Choroid plexus epithelial cell (primary cell): Measurements from ENCODE around the gene FABP6.
A peak's percentile ranks its signal among the peaks of the same experiment; 100 is the strongest.
"Not testable (repeated sequence)": the region's sequence is repeated elsewhere in the genome, so short reads cannot be mapped to it uniquely, and the experiment has no call there.

ENCODE experiments used
- DNase-seq: peaks from one replicate; pipeline ENCODE4 v3.0.0-alpha.2; 2010; ENCODE audit warnings: low read depth
- H3K4me3 ChIP-seq: 2 replicates; pipeline ENCODE4 v1.5.1; 2011; ENCODE audit warnings: low read depth, mild to moderate bottlenecking, control low read depth, low read length, moderate library complexity
- TF ChIP-seq, protein P1 (sequence below): conservative IDR thresholded peaks from 2 replicates; pipeline ENCODE4 v1.5.1; 2011; ENCODE audit warnings: low read depth, mild to moderate bottlenecking, control low read depth, inconsistent platforms, low read length, moderate library complexity

Gene FABP6

DNA sequence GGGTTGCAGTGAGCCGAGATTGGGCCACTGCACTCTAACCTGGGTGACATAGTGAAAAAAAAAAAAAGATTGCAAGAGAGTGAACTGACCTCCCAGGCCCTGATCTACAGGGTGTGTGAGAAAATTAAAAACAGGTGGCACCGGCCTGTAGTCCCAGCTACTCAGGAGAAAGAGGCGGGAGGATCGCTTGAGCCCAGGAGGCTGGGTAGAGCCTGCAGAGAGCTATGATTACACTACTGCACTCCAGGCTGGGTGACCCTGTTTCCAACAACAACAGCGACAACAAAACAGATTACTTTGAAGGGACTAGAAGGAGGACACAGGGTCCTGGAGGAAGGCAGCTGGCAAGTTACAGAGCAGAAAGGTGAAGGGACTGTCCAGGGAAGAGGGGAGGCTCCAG is 42.2 kb upstream of the FABP6 start:
- no peak overlapping the region for H3K4me3 ChIP-seq
- TF ChIP-seq, protein P1, sequence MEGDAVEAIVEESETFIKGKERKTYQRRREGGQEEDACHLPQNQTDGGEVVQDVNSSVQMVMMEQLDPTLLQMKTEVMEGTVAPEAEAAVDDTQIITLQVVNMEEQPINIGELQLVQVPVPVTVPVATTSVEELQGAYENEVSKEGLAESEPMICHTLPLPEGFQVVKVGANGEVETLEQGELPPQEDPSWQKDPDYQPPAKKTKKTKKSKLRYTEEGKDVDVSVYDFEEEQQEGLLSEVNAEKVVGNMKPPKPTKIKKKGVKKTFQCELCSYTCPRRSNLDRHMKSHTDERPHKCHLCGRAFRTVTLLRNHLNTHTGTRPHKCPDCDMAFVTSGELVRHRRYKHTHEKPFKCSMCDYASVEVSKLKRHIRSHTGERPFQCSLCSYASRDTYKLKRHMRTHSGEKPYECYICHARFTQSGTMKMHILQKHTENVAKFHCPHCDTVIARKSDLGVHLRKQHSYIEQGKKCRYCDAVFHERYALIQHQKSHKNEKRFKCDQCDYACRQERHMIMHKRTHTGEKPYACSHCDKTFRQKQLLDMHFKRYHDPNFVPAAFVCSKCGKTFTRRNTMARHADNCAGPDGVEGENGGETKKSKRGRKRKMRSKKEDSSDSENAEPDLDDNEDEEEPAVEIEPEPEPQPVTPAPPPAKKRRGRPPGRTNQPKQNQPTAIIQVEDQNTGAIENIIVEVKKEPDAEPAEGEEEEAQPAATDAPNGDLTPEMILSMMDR = no peak
- DNase-seq = no peak

DNA sequence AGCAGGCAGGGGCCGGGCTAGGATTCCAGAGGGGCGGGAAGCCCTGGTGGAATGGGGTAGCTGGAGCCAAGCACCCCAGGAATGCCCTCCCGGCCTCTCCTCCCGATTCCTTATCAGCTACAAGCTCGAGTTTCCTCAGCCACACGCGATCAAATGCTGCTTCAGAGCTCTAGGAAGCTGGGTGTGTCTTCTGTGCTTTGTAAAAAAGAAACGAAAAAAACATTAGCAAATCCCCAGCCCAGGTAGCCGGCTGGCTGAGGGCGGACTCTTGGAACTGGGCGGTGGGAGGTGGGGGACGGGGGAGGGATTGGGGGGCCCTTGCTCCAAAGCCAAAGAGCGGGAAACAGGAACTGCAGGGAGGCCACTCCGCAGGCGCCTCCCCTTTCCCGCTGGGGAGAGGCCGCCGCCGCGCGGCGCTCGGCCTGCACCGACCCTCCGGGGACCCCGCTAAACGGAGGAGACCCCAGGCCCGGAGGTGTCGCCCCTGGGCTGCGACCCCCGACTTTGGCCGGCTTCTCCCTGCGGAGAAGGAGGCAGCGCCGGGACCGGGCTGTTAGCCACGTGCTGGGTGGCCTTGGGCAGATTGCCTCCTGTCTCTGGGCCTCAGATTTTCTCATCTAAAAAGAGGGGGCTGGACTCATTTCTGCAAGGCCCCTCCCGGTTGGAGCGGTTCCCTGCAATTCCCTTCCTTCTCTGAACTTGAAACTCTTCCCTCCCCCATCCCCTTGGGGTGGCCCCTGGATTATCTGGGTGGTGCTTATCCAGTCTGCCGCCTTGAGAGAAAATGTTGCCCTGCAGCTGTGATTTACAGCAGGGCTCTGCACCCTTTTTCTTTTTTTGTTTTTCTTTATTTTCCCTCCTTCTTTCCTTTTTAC is 40.9 kb upstream of the FABP6 start:
- peak overlapping the region; percentile 63 for H3K4me3 ChIP-seq
- peak; percentile 73 for DNase-seq

DNA sequence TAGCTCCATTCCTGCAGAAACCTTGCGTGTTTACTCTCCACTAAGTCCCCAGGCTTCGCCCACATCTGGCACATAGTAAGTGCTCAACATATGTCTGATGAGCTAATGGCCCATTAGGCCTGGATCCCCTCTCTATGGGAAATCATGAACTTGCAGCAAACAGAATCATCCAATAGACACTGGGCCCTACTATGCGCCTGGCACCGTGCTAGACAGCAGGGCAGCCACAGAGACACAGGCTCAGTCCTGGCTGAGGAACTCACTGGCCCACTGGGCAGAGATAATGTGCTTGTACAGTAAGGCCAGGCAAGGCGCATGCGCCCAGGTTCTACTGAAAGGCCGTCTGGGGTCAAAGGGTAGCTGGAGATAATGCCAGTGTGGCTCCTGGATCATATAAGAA is 36.9 kb upstream of the FABP6 start:
- DNase-seq = no peak
- TF ChIP-seq, protein P1 = no peak
- H3K4me3 ChIP-seq = no peak overlapping the region

More for the DNA sequence above, 40.9 kb upstream of the FABP6 start:
- TF ChIP-seq, protein P1 = peak; percentile 40

DNA sequence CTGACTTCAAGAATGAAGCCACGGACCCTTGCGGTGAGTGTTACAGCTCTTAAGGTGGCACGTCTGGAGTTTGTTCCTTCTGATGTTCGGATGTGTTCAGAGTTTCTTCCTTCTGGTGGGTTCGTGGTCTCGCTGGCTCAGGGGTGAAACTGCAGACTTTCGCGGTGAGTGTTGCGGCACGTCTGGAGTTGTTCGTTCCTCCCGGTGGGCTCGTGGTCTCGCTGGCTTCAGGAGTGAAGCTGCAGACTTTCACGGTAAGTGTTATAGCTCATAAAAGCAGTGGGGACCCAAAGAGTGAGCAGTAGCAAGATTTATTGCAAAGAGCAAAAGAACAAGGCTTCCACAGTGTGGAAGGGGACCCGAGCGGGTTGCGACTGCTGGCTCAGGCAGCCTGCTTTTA is 36.2 kb upstream of the FABP6 start:
- H3K4me3 ChIP-seq, DNase-seq: not testable (repeated sequence)

DNA sequence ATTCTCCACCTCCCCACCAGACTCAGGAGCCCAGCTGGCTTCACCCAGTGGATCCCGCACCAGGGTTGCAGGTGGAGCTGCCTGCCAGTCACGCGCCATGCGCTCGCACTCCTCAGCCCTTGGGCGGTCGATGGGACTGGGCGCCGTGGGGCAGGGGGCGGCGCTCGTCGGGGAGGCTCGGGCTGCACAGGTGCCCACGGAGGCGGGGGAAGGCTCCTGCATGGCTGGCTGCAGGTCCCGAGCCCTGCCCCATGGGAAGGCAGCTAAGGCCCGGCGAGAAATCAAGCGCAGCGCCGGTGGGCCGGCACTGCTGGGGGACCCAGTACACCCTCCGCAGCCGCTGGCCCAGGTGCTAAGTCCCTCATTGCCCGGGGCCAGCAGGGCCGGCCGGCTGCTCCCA is 35.5 kb upstream of the FABP6 start:
- H3K4me3 ChIP-seq, DNase-seq: not testable (repeated sequence)

DNA sequence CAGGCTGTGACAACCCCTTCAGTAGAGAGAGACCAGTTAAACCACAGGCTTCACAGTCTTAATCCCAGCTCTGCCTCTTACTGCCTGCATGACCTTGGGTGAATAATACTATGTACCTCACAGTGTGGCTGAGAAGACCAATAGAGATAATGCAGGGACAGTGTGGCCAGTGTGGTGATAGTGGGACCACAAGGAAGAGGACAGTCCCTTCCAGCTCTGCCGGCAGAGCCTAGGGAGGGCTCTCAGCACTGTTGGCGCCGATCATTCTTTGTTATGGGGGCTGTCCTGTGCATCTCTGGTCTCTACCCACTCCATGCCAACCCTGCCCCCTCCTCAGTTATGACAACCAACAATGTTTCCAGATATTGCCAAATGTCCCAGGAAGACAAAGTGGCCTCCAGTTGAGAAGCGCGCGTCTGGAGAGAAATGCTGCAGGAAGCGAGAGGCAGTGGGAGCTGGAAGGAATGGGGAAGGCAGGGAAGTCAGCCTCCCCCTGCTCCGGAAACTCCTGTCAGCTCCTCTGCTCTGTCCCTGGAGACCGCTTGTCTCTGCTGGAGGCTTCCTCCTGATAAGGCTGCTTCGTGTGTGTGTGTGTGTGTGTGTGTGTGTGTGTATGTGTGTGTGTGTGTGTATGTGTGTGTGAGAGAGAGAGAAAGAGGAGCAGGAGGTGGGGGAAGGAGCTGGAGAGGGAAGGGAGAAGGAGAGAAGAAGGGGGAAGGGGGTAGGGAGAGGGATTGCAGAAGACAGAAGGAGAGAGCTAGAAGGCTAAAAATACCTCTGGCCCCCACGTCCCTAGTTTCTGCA is 31.8 kb upstream of the FABP6 start:
- peak; percentile 91 for DNase-seq
- peak overlapping the region; percentile 4 for H3K4me3 ChIP-seq
- TF ChIP-seq, protein P1 = no peak

DNA sequence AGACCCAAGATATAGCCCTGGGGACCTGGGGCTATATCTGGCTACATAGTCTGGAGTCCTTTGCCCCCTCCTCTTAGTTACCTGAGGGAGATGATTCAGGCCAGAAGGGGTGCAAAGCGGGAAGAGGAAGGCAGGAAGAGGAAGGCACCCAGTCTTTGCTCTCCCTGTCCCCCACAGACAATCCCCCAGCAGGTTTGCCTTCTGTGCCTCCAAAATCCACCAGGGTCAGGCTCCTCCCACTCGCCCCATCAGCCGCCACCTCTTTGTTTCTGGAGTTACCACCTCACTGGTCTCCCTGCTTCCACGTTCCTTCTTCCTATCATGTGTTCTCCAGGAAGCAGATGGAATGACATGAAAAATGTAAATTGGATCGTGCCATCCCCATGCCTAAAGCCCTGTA is 31.2 kb upstream of the FABP6 start:
- TF ChIP-seq, protein P1 = no peak
- no peak for DNase-seq

More for the DNA sequence above, 31.2 kb upstream of the FABP6 start:
- no peak overlapping the region for H3K4me3 ChIP-seq
